Stimulated activated CD8-positive, alpha-beta memory T cell treated with anti-CD3 and anti-CD28 coated beads, Interleukin-4, amount 100 ng/mL, for 24 hours (primary cell): ENCODE measurements around the gene MINDY2.

Experiments
- DNase-seq: peaks from one replicate; pipeline ENCODE4 v3.0.0-alpha.2; 2020; ENCODE audit warnings: low read depth

MINDY2 gene

GRCh38 chr15:58770857-58771620 lies at the start of gene MINDY2:
Gene MINDY2, plus strand, starts transcription at chr15:58771302. Its CDS starts 94 bp downstream, at chr15:58771396.
- peak; percentile 94 for DNase-seq

GRCh38 chr15:58724466-58724865 lies 46.6 kb upstream of the MINDY2 start:
- no peak for DNase-seq

- DNase-seq, result no peak
Measured at GRCh38 chr15:58726867-58727266, 44.2 kb upstream of the MINDY2 start.

- DNase-seq, result no peak
Measured at GRCh38 chr15:58731756-58732535, 39.2 kb upstream of the MINDY2 start.

GRCh38 chr15:58732625-58733363 lies 38.3 kb upstream of the MINDY2 start:
- no peak for DNase-seq

- DNase-seq, result no peak
Measured at GRCh38 chr15:58734859-58735258, 36.2 kb upstream of the MINDY2 start.

- no peak for DNase-seq
Measured at GRCh38 chr15:58736018-58736643, 35.0 kb upstream of the MINDY2 start.

GRCh38 chr15:58737298-58737697 lies 33.8 kb upstream of the MINDY2 start:
- DNase-seq, result no peak

- no peak for DNase-seq
Measured at GRCh38 chr15:58738046-58738707, 32.9 kb upstream of the MINDY2 start.

- DNase-seq, result no peak
Measured at GRCh38 chr15:58740436-58740835, 30.7 kb upstream of the MINDY2 start.

- no peak for DNase-seq
Measured at GRCh38 chr15:58741032-58741431, 30.1 kb upstream of the MINDY2 start.

- no peak for DNase-seq
Measured at GRCh38 chr15:58742022-58742813, 28.9 kb upstream of the MINDY2 start.

- no peak for DNase-seq
Measured at GRCh38 chr15:58742819-58743502, 28.1 kb upstream of the MINDY2 start.

GRCh38 chr15:58746174-58746573 lies 24.9 kb upstream of the MINDY2 start:
- no peak for DNase-seq

- DNase-seq, result no peak
Measured at GRCh38 chr15:58748040-58748851, 22.9 kb upstream of the MINDY2 start.

- DNase-seq, result no peak
Measured at GRCh38 chr15:58748852-58749531, 22.1 kb upstream of the MINDY2 start.

- DNase-seq, result peak; percentile 98
Measured at GRCh38 chr15:58749532-58750337, 21.4 kb upstream of the MINDY2 start, which contains the start of gene ADAM10. Gene ADAM10, minus strand, starts transcription at chr15:58749707. Its CDS starts 173 bp downstream, at chr15:58749534.

- no peak for DNase-seq
Measured at GRCh38 chr15:58752716-58753115, 18.4 kb upstream of the MINDY2 start.
